ENCODE measurements around the gene BMAL1.

BMAL1 gene

DNA sequence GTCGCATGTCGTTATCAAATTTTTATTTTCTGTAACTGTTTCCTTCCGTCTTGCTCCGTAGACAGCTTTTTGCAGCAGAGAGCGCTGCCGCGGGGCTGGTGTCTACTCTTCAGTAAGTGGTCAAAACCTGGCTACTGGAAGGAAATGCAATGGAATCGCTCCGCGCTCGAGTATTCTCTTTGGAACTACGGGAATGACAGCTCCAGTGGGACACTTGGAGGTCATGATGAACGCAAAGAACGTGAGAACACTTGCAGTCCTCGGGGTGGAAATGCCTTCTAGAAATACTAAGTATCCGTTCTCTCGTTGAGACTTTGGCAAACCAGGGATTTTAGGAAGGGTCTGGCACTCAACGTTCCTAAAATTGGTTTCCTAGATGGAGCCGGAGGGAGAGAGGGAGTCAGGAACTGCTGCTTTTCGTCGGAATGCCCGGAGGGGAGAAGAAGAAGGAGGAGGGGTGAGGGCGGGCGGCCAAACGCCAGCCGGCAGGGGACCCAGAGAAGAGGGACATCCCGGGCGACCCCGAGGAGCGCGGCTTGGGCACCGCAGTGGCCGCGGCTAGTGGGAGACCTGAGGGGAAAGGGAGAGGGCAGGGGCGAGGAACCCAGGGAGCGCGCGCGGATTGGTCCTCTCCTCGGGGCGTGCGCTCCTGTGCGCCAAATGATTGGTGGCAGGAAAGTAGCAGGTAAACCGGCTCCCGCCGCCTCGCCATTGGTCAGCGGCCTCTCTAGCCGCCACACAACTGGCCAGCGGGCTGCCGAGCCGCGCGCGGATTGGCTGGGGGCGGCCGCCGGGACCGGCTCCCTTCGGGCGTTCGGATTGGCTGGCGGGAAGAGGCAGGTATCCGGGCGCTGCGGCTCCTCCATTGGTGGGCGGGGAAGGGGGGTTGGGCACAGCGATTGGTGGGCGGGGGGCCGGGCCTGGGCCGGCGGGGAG lies 490 bp upstream of the BMAL1 start:
- peak; percentile 99 for DNase-seq (ENCODE audit: low read depth)
- no peak for TF ChIP-seq CTCF (IDR thresholded peaks at IDR 0.05; ENCODE audit: insufficient read depth, low read depth, low read length, missing control alignments)
- peak overlapping the region; percentile 88 for H3K4me3 ChIP-seq (ENCODE audit: low read length)

GRCh38 chr11:13278609-13279486 lies 1.3 kb downstream of the BMAL1 start:
- DNase-seq (ENCODE audit: low read depth) = peak; percentile 22
- H3K4me3 ChIP-seq (ENCODE audit: low read length) = peak overlapping the region; percentile 88

GRCh38 chr11:13279487-13279834 lies 1.9 kb downstream of the BMAL1 start:
- H3K4me3 ChIP-seq (ENCODE audit: low read length) = peak overlapping the region; percentile 88

More at GRCh38 chr11:13278609-13279486, 1.3 kb downstream of the BMAL1 start:
- no peak for TF ChIP-seq CTCF (IDR thresholded peaks at IDR 0.05; ENCODE audit: insufficient read depth, low read depth, low read length, missing control alignments)

GRCh38 chr11:13280092-13280722 lies 2.6 kb downstream of the BMAL1 start:
- DNase-seq (ENCODE audit: low read depth) = no peak
- TF ChIP-seq CTCF (IDR thresholded peaks at IDR 0.05; ENCODE audit: insufficient read depth, low read depth, low read length, missing control alignments) = no peak
- H3K4me3 ChIP-seq (ENCODE audit: low read length) = no peak overlapping the region

More at GRCh38 chr11:13279487-13279834, 1.9 kb downstream of the BMAL1 start:
- no peak for TF ChIP-seq CTCF (IDR thresholded peaks at IDR 0.05; ENCODE audit: insufficient read depth, low read depth, low read length, missing control alignments)
- no peak for DNase-seq (ENCODE audit: low read depth)

GRCh38 chr11:13280777-13281176 lies 3.2 kb downstream of the BMAL1 start:
- no peak for DNase-seq (ENCODE audit: low read depth)
- H3K4me3 ChIP-seq (ENCODE audit: low read length) = no peak overlapping the region

More at GRCh38 chr11:13280777-13281176, 3.2 kb downstream of the BMAL1 start:
- TF ChIP-seq CTCF (IDR thresholded peaks at IDR 0.05; ENCODE audit: insufficient read depth, low read depth, low read length, missing control alignments) = no peak
